B cell (primary cell): ENCODE results near the gene TM9SF2. TPM values are rescaled to one million over a fixed set of nuclear protein-coding genes. Genes with fewer than 3 reads are reported as not detected.

Source experiments
- ATAC-seq: fragments of 200-7000 bp; cut with Tn5 transposase; one replicate; pipeline ENCODE4 v1.10.0; 2021; ENCODE audit warnings: low read depth, mild to moderate bottlenecking, moderate number of reproducible peaks, moderate library complexity
- CTCF ChIA-PET: fragments of 350-600 bp; sonication (Branson Sonifier 250); formaldehyde crosslinking; loops from one replicate; lab custom pipeline; 2021; ENCODE audit warnings: antibody characterized with exemption, inconsistent platforms; lab: Charles Lee
- POLR2A ChIA-PET: fragments of 350-600 bp; sonication (Branson Sonifier 250); formaldehyde crosslinking; loops from one replicate; lab custom pipeline; 2021; ENCODE audit warnings: antibody characterized with exemption; lab: Charles Lee
- DNase-seq: peaks from one replicate; pipeline ENCODE4 v3.0.0; 2013
- H2AFZ ChIP-seq: 2 replicates; pipeline ENCODE4 v1.6.1; 2012; ENCODE audit warnings: mild to moderate bottlenecking, low read depth, low read length; ENCODE audit not compliant: insufficient read depth, poor library complexity, severe bottlenecking
- H3K27ac ChIP-seq, 2 donors: 1 replicate in 1 of 2; 2 replicates in 1 of 2; pipeline ENCODE4 v1.5.1; 2012 to 2013; ENCODE audit warnings: low read length in 2 of 2, mild to moderate bottlenecking in 2 of 2, moderate library complexity in 1 of 2
- H3K27me3 ChIP-seq, 4 experiments: fragments of 200-600 bp in 1 of 4; sonication (generic) in 1 of 4; replicated peaks in 1 of 4; 1 replicate in 2 of 4; 2 replicates in 2 of 4; pipeline versions ENCODE4 v1.6.1 to v1.7.0; 2013 to 2016; ENCODE audit warnings: low read length in 3 of 4, mild to moderate bottlenecking in 2 of 4, mixed read lengths in 1 of 4, moderate library complexity in 1 of 4; ENCODE audit not compliant: insufficient read depth in 4 of 4, control insufficient read depth in 3 of 4; ENCODE audit errors: control extremely low read depth in 1 of 4
- H3K36me3 ChIP-seq, 2 experiments: replicated peaks in 1 of 2; 1 replicate in 1 of 2; 2 replicates in 1 of 2; pipeline versions ENCODE4 v1.6.1 to v1.7.1; 2013; ENCODE audit warnings: low read length in 1 of 2; ENCODE audit not compliant: insufficient read depth in 2 of 2, control insufficient read depth in 1 of 2; ENCODE audit errors: control extremely low read depth in 1 of 2, extremely low read depth in 1 of 2
- H3K4me1 ChIP-seq, 2 donors: fragments of 200-600 bp in 1 of 2; sonication (generic) in 1 of 2; 1 replicate in 1 of 2; 2 replicates in 1 of 2; pipeline versions ENCODE4 v1.5.1 to v1.6.1; 2013 to 2017; ENCODE audit warnings: low read length in 2 of 2; ENCODE audit not compliant: control insufficient read depth in 2 of 2, insufficient read depth in 2 of 2
- H3K4me2 ChIP-seq: replicated peaks from 2 replicates; pipeline ENCODE3; 2012; ENCODE audit warnings: mild to moderate bottlenecking, low read depth, low read length; ENCODE audit not compliant: poor library complexity, severe bottlenecking
- H3K4me3 ChIP-seq, 5 experiments: fragments of 200-600 bp in 1 of 5; sonication (generic) in 1 of 5; 1 replicate in 3 of 5; 2 replicates in 2 of 5; pipeline versions ENCODE4 v1.5.1 to v1.7.0; 2011 to 2016; ENCODE audit warnings: low read length in 4 of 5, mild to moderate bottlenecking in 4 of 5, low read depth in 2 of 5, control low read depth in 1 of 5, moderate library complexity in 1 of 5; ENCODE audit not compliant: insufficient read depth in 1 of 5; ENCODE audit errors: control extremely low read depth in 1 of 5, extremely low read depth in 1 of 5
- H3K79me2 ChIP-seq: fragments of 200-600 bp; sonication (generic); one replicate; pipeline ENCODE4 v1.6.0; 2016; ENCODE audit warnings: low read length; ENCODE audit not compliant: control insufficient read depth, insufficient read depth
- H3K9ac ChIP-seq: fragments of 200-600 bp; sonication (generic); 2 replicates; pipeline ENCODE4 v1.6.1; 2017; ENCODE audit warnings: mild to moderate bottlenecking, low read length, moderate library complexity
- H3K9me3 ChIP-seq, 3 donors: one replicate each; pipeline versions ENCODE4 v1.6.1 to v1.7.1; 2013; ENCODE audit warnings: low read length in 2 of 3; ENCODE audit not compliant: control insufficient read depth in 2 of 3, insufficient read depth in 1 of 3; ENCODE audit errors: control extremely low read depth in 1 of 3
- H4K20me1 ChIP-seq: 2 replicates; pipeline ENCODE4 v1.6.0; 2012; ENCODE audit warnings: mild to moderate bottlenecking, low read length; ENCODE audit not compliant: insufficient read depth, control insufficient read depth, poor library complexity, severe bottlenecking
- H3K27ac Mint-ChIP-seq: one replicate; pipeline ENCODE4 v1.8.0; 2021; ENCODE audit warnings: mixed read lengths
- H3K27me3 Mint-ChIP-seq: one replicate; pipeline ENCODE4 v1.8.0; 2021; ENCODE audit warnings: mixed read lengths
- H3K4me1 Mint-ChIP-seq: one replicate; pipeline ENCODE4 v1.8.0; 2021; ENCODE audit warnings: mixed read lengths
- H3K4me3 Mint-ChIP-seq: one replicate; pipeline ENCODE4 v1.8.0; 2021; ENCODE audit warnings: mixed read lengths
- H3K9me3 Mint-ChIP-seq: one replicate; pipeline ENCODE4 v1.8.0; 2022; ENCODE audit warnings: mixed read lengths; ENCODE audit not compliant: insufficient read depth
- EZH2 ChIP-seq: IDR thresholded peaks from 2 replicates; pipeline ENCODE4 v1.6.1; 2012; ENCODE audit warnings: borderline replicate concordance, low read depth, mild to moderate bottlenecking, moderate library complexity, low read length; ENCODE audit not compliant: insufficient read depth, poor library complexity, severe bottlenecking
- WGBS: methylation state at CpG from one replicate; pipeline ENCODE4 v1.1.5; 2013; ENCODE audit warnings: missing lambda C conversion rate; ENCODE audit not compliant: insufficient coverage; 5-methylcytosine and 5-hydroxymethylcytosine counted together
- intact Hi-C: fragments of 100-400 bp; cut with micrococcal nuclease; formaldehyde crosslinking; loops from one replicate; pipeline ENCODE4 v1.10.0; 2022
- polyA plus RNA-seq: library from polyadenylated mRNA; depleted of rRNA; stranded (reverse); fragments of >200 nt; gene quantifications from 2 replicates; pipeline ENCODE4 v1.2.3, GENCODE V29; 2012
- total RNA-seq, 2 donors: library from RNA; stranded (reverse); fragments of 120-200 nt in 1 of 2; gene quantifications; 1 replicate in 1 of 2; 2 replicates in 1 of 2; pipeline versions ENCODE4 v1.2.3 to v1.2.4, GENCODE V29; 2013 to 2022
- TF ChIP-seq, protein P1 (sequence below): fragments of 200-600 bp; IDR thresholded peaks from one replicate; pipeline ENCODE4 v1.8.0; 2022; ENCODE audit warnings: antibody characterized with exemption, mild to moderate bottlenecking

Gene TM9SF2
- total and polyA plus RNA-seq, 2 donors (not counting 1 experiment from before 2014, with no cell fraction given), result 20.2 to 63.6 TPM

DNA sequence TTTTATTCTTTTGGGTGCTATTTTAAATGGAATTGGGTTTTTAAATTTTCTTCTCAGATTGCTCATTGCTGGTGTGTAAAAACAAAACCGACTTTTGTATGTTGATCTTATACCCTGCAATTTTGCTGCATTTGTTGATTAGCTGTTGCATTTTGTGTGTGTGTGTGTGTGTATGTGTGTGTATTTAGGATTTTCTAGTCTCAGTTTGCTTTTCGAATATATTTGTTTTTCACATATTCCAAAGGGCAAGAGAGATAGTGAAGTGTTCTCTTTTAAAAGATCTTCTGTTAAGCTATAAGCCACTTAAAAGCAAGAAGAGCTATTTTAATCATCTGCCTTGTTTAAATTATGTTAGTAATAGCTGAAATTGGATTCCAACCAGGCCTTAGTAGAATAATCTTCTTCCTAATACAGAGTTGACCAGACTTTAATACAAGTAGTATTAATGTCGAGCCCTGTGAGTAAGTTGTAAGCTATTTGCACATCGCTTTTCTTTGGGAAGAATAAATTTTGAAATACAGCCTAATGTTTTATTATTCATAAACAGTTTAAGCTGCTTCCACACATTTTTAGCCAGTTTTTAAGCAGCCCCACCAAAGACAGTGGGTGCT lies 57.4 kb downstream of the TM9SF2 start:
- Mint-ChIP-seq H3K27me3 (no peaks in the 10 kb centered on the region), H3K9me3 (no peaks in the 10 kb centered on the region), H3K4me3 (no peak overlapping the region), H3K4me1 (peaks cover 6% of the 10 kb centered on the region), H3K27ac (no peak overlapping the region)
- H3K27ac ChIP-seq, result no peak overlapping the region
- no peak overlapping the region for H3K4me3 ChIP-seq
- H3K9me3 ChIP-seq, result no peaks in the 10 kb centered on the region
- intact Hi-C loops, result no loop called here
- ATAC-seq, result no peak
- ChIA-PET POLR2A (no interaction called here), CTCF (interaction anchor here (1.3 to 1.4 kb wide), 2 partner anchors 16 to 383 kb away, joined by 4 to 6 read pairs; no protein-coding TSS in a partner anchor)
- no peak overlapping the region for H3K4me2 ChIP-seq
- H3K36me3 ChIP-seq, result peaks cover 17 to 66% of the 10 kb centered on the region in 2 experiments
- no peak for TF ChIP-seq EZH2
- TF ChIP-seq, protein P1, sequence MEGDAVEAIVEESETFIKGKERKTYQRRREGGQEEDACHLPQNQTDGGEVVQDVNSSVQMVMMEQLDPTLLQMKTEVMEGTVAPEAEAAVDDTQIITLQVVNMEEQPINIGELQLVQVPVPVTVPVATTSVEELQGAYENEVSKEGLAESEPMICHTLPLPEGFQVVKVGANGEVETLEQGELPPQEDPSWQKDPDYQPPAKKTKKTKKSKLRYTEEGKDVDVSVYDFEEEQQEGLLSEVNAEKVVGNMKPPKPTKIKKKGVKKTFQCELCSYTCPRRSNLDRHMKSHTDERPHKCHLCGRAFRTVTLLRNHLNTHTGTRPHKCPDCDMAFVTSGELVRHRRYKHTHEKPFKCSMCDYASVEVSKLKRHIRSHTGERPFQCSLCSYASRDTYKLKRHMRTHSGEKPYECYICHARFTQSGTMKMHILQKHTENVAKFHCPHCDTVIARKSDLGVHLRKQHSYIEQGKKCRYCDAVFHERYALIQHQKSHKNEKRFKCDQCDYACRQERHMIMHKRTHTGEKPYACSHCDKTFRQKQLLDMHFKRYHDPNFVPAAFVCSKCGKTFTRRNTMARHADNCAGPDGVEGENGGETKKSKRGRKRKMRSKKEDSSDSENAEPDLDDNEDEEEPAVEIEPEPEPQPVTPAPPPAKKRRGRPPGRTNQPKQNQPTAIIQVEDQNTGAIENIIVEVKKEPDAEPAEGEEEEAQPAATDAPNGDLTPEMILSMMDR, result no peak
- no peak overlapping the region for H2AFZ ChIP-seq
- H4K20me1 ChIP-seq, result peaks cover 9% of the 10 kb centered on the region
- H3K27me3 ChIP-seq, result no peaks in the 10 kb centered on the region
- no peak for DNase-seq
- WGBS, result 100% methylated on average over 1 of the region's 4 CpGs
- H3K4me1 ChIP-seq, result no peaks in the 10 kb centered on the region
- no peaks in the 10 kb centered on the region for H3K79me2 ChIP-seq
- H3K9ac ChIP-seq, result no peak overlapping the region

DNA sequence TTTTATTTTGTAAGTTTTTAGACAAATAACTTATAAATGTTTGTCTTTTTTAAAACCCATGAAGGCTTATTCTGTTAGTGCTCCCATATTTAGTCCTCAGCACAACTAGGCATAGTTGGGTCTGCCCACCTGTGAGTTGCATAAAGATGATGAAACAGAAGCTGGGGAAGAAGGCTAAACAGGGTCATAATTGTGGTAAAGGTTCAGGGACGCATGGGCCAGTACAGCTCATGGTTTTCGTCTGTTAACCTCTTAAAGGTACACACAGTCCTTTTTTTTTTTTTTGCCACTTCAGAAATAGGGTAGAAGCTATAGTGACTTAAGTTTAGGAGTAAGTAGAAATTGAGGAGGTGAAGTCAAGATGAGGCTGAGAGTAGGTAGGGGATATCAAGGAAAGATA lies 58.3 kb downstream of the TM9SF2 start:
- no peak for TF ChIP-seq EZH2
- TF ChIP-seq, protein P1, result no peak
- Mint-ChIP-seq H3K9me3 (no peaks in the 10 kb centered on the region), H3K27ac (no peak overlapping the region), H3K27me3 (no peaks in the 10 kb centered on the region), H3K4me1 (peaks cover 6% of the 10 kb centered on the region), H3K4me3 (no peak overlapping the region)
- ATAC-seq, result no peak
- Histone ChIP-seq H3K9me3 (no peaks in the 10 kb centered on the region), H3K4me2 (no peak overlapping the region), H3K4me1 (no peaks in the 10 kb centered on the region), H3K36me3 (peaks cover 17 to 60% of the 10 kb centered on the region in 2 experiments), H3K27me3 (no peaks in the 10 kb centered on the region), H3K27ac (no peak overlapping the region), H4K20me1 (peaks cover 9% of the 10 kb centered on the region), H3K9ac (no peak overlapping the region), H3K79me2 (no peaks in the 10 kb centered on the region), H3K4me3 (no peak overlapping the region), H2AFZ (no peak overlapping the region)
- POLR2A ChIA-PET, result no interaction called here
- intact Hi-C loops, result no loop called here
- WGBS, result no CpG with 5 or more reads among the region's 2 CpGs
- no peak for DNase-seq
- CTCF ChIA-PET, result interaction anchor here (0.7 to 1.4 kb wide), 2 partner anchors 17 to 52 kb away, joined by 3 to 6 read pairs; no protein-coding TSS in a partner anchor
